ENCODE data around the gene OTUD7B. TPM values are rescaled to one million over a fixed set of nuclear protein-coding genes. Genes with fewer than 3 reads are reported as not detected.
A peak's percentile ranks its signal among the peaks of the same experiment; 100 is the strongest.

The OTUD7B gene
- total RNA-seq, 1 donor from 2014 or later = 14.5 TPM

GRCh38 chr1:149936170-149936991, 74.1 kb downstream of the OTUD7B start, which contains the start of gene MTMR11:
TSS of gene MTMR11 (minus strand) at chr1:149936879. CDS start at chr1:149936647, 232 bp downstream.
- no peak for DNase-seq (ENCODE audit: extremely low spot score in 2 of 2)
- H3K4me1 ChIP-seq = peaks cover 47% of the 10 kb centered on the region
- TF ChIP-seq POLR2AphosphoS5 (IDR thresholded peaks at IDR 0.05; ENCODE audit: insufficient read depth in 1 of 2, low read depth in 1 of 2) (peak in 1 of 2 donors; percentile 45), POLR2A (IDR thresholded peaks at IDR 0.05) (no peak)
- TF ChIP-seq, protein P1, sequence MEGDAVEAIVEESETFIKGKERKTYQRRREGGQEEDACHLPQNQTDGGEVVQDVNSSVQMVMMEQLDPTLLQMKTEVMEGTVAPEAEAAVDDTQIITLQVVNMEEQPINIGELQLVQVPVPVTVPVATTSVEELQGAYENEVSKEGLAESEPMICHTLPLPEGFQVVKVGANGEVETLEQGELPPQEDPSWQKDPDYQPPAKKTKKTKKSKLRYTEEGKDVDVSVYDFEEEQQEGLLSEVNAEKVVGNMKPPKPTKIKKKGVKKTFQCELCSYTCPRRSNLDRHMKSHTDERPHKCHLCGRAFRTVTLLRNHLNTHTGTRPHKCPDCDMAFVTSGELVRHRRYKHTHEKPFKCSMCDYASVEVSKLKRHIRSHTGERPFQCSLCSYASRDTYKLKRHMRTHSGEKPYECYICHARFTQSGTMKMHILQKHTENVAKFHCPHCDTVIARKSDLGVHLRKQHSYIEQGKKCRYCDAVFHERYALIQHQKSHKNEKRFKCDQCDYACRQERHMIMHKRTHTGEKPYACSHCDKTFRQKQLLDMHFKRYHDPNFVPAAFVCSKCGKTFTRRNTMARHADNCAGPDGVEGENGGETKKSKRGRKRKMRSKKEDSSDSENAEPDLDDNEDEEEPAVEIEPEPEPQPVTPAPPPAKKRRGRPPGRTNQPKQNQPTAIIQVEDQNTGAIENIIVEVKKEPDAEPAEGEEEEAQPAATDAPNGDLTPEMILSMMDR (IDR thresholded peaks at IDR 0.05) = no peak
- intact Hi-C loops (cut with DNase I) = no loop called here
- peaks cover 0 to 7% of the 10 kb centered on the region in 2 donors for H3K36me3 ChIP-seq
- H3K4me3 ChIP-seq = peak within 1 kb of the TSS; percentile 60 to 67
- no peaks in the 10 kb centered on the region for H3K27me3 ChIP-seq
- H3K9me3 ChIP-seq = no peaks in the 10 kb centered on the region
- peak within 1 kb of the TSS; percentile 93 for H3K27ac ChIP-seq

GRCh38 chr1:149934356-149934755, 76.2 kb downstream of the OTUD7B start:
- H3K27ac ChIP-seq = no peak overlapping the region
- H3K9me3 ChIP-seq = no peaks in the 10 kb centered on the region
- TF ChIP-seq, protein P1 (IDR thresholded peaks at IDR 0.05) = no peak
- no peak overlapping the region for H3K4me3 ChIP-seq
- intact Hi-C loops (cut with DNase I) = no loop called here
- DNase-seq (ENCODE audit: extremely low spot score in 2 of 2) = no peak
- H3K36me3 ChIP-seq = peaks cover 0 to 8% of the 10 kb centered on the region in 2 donors
- no peaks in the 10 kb centered on the region for H3K27me3 ChIP-seq
- peaks cover 41% of the 10 kb centered on the region for H3K4me1 ChIP-seq

DNA sequence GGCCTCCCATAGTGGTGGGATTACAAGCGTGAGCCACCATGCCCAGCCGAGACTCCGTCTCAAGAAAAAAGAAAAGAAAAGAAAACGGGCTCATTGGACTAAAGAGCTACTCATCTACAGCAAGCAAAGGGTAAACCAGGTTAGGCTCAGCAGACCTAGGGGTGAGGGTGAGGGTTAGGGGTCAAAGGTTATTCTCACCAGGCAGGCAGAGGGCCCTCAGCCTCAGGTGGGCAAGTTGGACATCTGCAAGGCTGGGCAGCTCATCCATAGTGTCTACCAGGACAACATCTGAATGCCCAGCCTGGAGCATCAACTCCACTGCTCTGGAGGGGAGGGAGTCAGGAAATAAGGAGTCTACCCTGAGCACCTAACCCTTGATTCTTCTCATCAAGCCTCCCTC, 77.3 kb downstream of the OTUD7B start:
- no peak overlapping the region for H3K27ac ChIP-seq
- H3K4me3 ChIP-seq = no peak overlapping the region
- DNase-seq (ENCODE audit: extremely low spot score in 2 of 2) = no peak
- intact Hi-C loops (cut with DNase I) = no loop called here
- H3K9me3 ChIP-seq = no peaks in the 10 kb centered on the region
- H3K36me3 ChIP-seq = peaks cover 0 to 8% of the 10 kb centered on the region in 2 donors
- peaks cover 41% of the 10 kb centered on the region for H3K4me1 ChIP-seq
- TF ChIP-seq, protein P1 (IDR thresholded peaks at IDR 0.05) = no peak
- TF ChIP-seq POLR2A (IDR thresholded peaks at IDR 0.05) = no peak
- no peak for TF ChIP-seq POLR2AphosphoS5 (IDR thresholded peaks at IDR 0.05; ENCODE audit: insufficient read depth in 1 of 2, low read depth in 1 of 2)
- no peaks in the 10 kb centered on the region for H3K27me3 ChIP-seq

GRCh38 chr1:149932474-149932873, 78.1 kb downstream of the OTUD7B start:
- H3K27me3 ChIP-seq = no peaks in the 10 kb centered on the region
- no peak overlapping the region for H3K4me3 ChIP-seq
- TF ChIP-seq, protein P1 (IDR thresholded peaks at IDR 0.05) = no peak
- TF ChIP-seq POLR2A (IDR thresholded peaks at IDR 0.05) (no peak), POLR2AphosphoS5 (IDR thresholded peaks at IDR 0.05; ENCODE audit: insufficient read depth in 1 of 2, low read depth in 1 of 2) (no peak)
- H3K27ac ChIP-seq = no peak overlapping the region
- peaks cover 34% of the 10 kb centered on the region for H3K4me1 ChIP-seq
- peaks cover 0 to 8% of the 10 kb centered on the region in 2 donors for H3K36me3 ChIP-seq
- no peak for DNase-seq (ENCODE audit: extremely low spot score in 2 of 2)
- intact Hi-C loops (cut with DNase I) = no loop called here
- no peaks in the 10 kb centered on the region for H3K9me3 ChIP-seq

GRCh38 chr1:149931212-149931790, 79.2 kb downstream of the OTUD7B start:
- DNase-seq (ENCODE audit: extremely low spot score in 2 of 2) = peak in 1 of 2 donors; percentile 16
- peaks cover 38% of the 10 kb centered on the region for H3K4me1 ChIP-seq
- H3K27me3 ChIP-seq = no peaks in the 10 kb centered on the region
- intact Hi-C loops (cut with DNase I) = no loop called here
- peaks cover 0 to 14% of the 10 kb centered on the region in 2 donors for H3K36me3 ChIP-seq
- H3K9me3 ChIP-seq = no peaks in the 10 kb centered on the region
- TF ChIP-seq, protein P1 (IDR thresholded peaks at IDR 0.05) = no peak
- no peak for TF ChIP-seq POLR2A (IDR thresholded peaks at IDR 0.05)
- no peak for TF ChIP-seq POLR2AphosphoS5 (IDR thresholded peaks at IDR 0.05; ENCODE audit: insufficient read depth in 1 of 2, low read depth in 1 of 2)
- H3K27ac ChIP-seq = no peak overlapping the region
- no peak overlapping the region for H3K4me3 ChIP-seq
